GM10248 (cell line): ENCODE measurements around the gene PSMD10.

Experiments used
- CTCF ChIA-PET: fragments of 300-600 bp; sonication (Branson Sonifier 250); formaldehyde crosslinking; extraction: SDS; loops from one replicate; lab custom pipeline; 2021; ENCODE audit warnings: antibody characterized with exemption; lab: Yijun Ruan, JAX
- POLR2A ChIA-PET: fragments of 350-650 bp; sonication (Branson Sonifier 250); formaldehyde crosslinking; extraction: SDS; loops from one replicate; lab custom pipeline; 2020; ENCODE audit warnings: antibody characterized with exemption; lab: Yijun Ruan, JAX
- DNase-seq: peaks from one replicate; pipeline ENCODE4 v3.0.0; 2012; ENCODE audit errors: extremely low spot score
- TF ChIP-seq, protein P1 (sequence below): IDR thresholded peaks from 2 replicates; pipeline ENCODE4 v1.5.1; 2012; ENCODE audit warnings: mild to moderate bottlenecking, low read depth; ENCODE audit errors: extremely low read depth, missing control alignments, control extremely low read depth

The PSMD10 gene

DNA sequence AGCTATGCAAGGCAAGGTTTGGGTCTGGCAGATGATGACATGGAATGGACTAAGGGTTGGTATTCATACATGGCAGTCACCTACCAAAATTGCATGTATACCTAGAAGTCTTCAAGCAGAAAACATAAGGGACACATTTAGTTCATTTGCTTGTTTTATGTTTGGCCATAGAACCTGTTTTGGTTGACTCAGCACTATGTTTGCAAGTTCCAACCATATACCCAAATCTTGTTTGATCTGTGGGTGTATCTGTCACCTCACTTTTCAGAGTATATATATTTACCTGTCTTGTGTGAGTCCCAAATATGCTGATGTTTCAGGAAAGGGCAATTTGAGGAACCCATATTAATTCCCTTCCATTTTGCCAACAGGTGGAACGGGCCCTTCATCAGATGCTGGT is 39.5 kb upstream of the PSMD10 start:
- DNase-seq: no peak
- TF ChIP-seq, protein P1, sequence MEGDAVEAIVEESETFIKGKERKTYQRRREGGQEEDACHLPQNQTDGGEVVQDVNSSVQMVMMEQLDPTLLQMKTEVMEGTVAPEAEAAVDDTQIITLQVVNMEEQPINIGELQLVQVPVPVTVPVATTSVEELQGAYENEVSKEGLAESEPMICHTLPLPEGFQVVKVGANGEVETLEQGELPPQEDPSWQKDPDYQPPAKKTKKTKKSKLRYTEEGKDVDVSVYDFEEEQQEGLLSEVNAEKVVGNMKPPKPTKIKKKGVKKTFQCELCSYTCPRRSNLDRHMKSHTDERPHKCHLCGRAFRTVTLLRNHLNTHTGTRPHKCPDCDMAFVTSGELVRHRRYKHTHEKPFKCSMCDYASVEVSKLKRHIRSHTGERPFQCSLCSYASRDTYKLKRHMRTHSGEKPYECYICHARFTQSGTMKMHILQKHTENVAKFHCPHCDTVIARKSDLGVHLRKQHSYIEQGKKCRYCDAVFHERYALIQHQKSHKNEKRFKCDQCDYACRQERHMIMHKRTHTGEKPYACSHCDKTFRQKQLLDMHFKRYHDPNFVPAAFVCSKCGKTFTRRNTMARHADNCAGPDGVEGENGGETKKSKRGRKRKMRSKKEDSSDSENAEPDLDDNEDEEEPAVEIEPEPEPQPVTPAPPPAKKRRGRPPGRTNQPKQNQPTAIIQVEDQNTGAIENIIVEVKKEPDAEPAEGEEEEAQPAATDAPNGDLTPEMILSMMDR: no peak
- ChIA-PET CTCF (no interaction called here), POLR2A (no interaction called here)

DNA sequence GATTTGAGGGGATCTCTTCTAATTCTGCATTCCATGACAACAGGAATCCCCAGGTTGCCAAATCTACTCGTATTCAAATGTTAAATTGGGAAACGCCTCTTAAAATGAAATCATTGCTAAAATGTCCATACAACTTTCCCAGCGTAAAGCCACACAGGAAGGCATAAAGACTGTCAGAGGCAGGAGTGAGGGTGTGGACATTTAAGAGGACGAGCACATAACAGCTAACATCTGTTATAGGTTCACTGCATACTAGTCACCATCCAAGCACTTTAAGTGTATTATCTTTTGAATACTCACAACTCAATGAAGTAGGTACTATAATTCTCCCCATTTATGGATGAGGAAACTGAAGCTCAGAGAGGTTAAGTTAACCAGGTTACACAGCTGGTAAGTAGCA is 35.8 kb upstream of the PSMD10 start:
- DNase-seq: no peak
- ChIA-PET CTCF (interaction anchor here (1.9 kb wide), 1 partner anchor 12 kb away, joined by 4 read pairs; no protein-coding TSS in a partner anchor), POLR2A (no interaction called here)
- TF ChIP-seq, protein P1: no peak

DNA sequence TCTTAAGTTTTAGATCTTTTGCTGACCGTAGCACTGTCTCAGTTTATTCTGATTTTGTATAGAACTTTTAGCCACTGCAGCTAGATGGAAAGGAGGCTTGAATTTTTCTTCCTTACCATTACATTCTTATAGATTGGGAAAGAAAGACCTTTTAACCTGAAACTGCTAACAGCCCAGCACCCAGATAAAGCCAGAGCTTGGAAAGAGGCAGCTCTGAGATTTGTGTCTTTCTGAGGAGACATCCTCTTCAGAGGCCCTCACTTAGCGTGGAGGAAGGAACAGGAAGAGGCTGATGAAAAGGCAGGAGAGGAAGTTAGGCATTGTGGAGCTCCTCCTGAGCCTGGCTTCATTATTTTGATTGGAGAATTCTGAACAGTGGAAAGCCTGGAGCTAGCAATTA is 35.3 kb upstream of the PSMD10 start:
- ChIA-PET CTCF (interaction anchor here (1.9 kb wide), 1 partner anchor 13 kb away, joined by 4 read pairs; no protein-coding TSS in a partner anchor), POLR2A (no interaction called here)
- TF ChIP-seq, protein P1: no peak
- DNase-seq: no peak

DNA sequence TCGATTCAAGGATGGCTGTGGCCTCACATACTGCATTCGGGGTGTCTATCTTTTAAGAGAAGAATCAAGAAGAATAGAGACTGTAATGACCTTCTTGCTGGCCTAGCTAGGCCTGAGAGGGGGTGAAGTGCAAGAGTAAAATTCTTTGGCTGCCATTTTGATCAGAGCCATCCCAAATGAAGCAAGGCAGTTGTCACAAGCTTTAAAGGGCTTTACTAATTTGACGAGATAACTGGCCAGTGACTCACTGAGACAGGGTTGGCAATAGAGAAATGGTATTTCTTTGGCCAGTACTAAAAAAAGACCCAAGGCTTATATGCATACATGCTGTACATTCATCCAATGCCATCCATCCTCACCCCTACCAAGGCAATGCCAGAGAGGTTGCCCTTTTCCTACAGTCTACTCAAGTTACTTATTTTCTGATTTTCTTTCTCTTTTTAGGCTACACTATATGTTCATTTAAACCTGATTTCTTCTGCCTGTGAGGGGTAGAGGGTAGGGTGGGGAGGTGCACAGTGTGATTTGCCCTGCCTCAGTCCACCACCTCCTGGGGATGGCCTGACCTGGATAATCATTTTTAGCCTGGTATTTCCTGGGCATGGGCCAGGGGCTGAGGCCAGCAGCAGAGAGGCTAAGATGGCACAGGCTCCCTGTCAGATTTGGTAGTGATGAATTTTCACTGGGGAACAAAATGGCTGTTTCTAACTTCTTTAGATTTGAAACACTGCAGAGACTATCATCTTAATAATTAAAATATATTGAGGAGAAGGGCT is 32.4 kb upstream of the PSMD10 start:
- POLR2A ChIA-PET: no interaction called here
- TF ChIP-seq, protein P1: no peak
- no peak for DNase-seq
- CTCF ChIA-PET: interaction anchor here (1.3 to 1.7 kb wide), 2 partner anchors 15 to 42 kb away, joined by 3 read pairs; no protein-coding TSS in a partner anchor

DNA sequence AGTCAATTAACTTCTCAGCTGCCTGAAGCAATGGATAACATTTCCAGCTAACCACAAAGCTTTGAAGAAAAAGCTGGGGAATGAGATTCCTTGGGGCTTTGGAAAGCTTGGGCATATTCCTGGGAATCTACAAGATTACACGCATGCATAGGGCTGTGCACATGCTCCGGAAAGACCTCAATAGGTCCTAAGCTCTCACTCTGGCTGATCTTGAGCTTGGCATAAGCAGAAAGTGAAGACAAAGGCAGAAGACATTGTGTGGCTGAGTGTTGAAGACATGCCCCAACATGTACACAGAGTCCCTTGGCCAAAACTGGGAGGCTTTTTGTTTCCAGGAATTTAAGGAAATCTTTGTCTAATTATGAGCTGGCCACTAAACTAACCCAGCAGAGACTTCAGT is 31.4 kb upstream of the PSMD10 start:
- DNase-seq: no peak
- ChIA-PET CTCF (interaction anchor here (1.3 kb wide), 1 partner anchor 16 kb away, joined by 3 read pairs; no protein-coding TSS in a partner anchor), POLR2A (no interaction called here)
- TF ChIP-seq, protein P1: no peak

DNA sequence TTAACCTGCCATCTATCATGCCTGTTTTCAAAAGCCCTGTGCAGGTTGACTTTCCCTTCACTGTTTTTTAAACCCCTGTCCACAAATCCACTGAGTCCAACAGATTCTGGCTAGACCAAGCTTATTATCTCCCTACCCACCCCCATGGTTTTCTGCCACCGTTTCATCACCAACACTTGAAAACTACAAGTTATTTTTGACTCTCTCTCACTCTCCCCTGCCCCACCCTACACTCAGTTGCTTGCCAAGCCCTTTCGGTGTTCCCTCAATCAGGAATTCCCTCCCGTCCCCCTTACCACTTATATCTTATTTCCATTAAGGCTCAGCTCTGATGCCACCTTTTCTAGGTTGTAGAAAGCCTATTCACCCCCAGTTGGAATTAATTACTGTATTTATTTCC is 29.9 kb upstream of the PSMD10 start:
- TF ChIP-seq, protein P1: no peak
- DNase-seq: no peak
- ChIA-PET CTCF (no interaction called here), POLR2A (no interaction called here)

DNA sequence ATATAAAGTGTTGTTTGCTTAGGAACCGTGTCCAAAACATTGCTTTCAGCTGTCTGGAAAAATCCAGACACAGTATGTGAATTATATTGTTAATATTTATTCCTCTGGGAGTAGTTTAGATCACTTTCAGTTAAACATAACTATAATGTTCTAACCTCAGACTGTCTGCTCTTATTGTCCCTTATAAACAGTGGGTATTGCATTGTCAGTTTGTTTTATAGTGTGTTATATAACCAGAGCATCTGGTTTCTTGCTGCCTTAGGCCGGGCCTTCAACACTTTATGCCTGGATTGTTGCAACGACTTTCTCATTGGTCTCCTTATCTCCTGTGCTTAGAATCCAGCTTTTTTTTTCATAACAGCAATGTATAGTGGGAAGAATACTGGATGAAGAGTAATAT is 26.6 kb upstream of the PSMD10 start:
- POLR2A ChIA-PET: no interaction called here

More for the DNA sequence above, 26.6 kb upstream of the PSMD10 start:
- DNase-seq: no peak
- TF ChIP-seq, protein P1: no peak
- CTCF ChIA-PET: no interaction called here
